ENCODE measurements around the gene PFDN4.
"Not testable (repeated sequence)": the region's sequence is repeated elsewhere in the genome, so short reads cannot be mapped to it uniquely, and the experiment has no call there.

The PFDN4 gene

DNA sequence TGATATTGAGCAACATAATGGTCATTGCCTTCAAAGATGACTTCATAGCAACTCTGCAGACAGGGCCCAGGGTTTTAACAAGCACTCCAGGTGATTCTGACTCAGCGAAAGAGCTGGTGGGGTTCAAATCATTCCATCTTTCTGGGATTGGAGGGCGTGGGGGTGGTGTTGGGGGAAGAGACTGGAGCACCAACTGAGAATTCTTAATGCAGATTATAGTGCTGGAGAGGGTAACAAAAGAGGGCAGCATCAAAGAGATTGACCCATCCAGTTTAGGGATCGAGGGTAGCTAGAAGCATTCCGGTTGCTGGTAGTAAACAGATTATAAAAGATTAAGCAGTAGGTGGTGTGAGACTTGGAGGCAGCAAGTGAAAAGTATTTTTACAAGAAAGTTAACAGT, 15.9 kb downstream of the PFDN4 start:
- no peak for DNase-seq (ENCODE audit: low read depth)

DNA sequence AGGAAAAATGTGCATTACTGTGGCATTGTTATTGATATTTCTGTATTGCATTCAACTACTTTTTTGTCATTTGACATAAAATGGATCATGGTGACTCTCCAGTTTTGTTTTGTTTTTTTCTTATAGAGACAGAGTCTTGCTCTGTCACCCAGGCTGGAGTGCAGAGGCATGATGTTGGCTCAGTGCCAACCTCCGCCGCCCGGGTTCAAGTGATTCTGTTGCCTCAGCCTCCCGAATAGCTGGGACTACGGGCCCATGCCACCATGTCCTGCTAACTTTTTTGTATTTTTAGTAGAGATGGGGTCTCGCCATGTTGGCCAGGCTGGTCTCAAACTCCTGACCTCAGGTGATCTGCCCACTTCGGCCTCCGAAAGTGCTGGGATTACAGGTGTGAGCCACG, 16.8 kb downstream of the PFDN4 start:
- DNase-seq (ENCODE audit: low read depth) = not testable (repeated sequence)

DNA sequence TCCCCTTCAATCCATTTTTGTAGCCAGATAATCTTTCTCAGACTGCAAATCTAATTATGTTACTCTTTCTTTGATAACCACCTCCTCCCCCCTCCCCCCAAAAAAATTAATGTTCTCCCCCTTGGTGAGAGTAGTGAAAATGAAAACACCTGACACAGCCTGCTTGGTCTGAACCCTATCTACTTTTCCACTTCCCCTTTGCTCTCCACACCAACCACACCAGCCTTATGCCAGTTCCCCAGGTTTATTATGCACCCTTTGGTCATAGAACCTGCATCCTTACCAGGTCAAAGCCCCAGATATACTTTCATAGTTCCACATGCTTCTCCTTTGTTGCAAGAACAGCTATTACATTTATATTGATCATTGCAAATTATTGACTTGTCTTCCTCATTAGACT, 19.4 kb downstream of the PFDN4 start:
- DNase-seq (ENCODE audit: low read depth) = no peak

GRCh38 chr20:54227751-54228150, 19.9 kb downstream of the PFDN4 start:
- DNase-seq (ENCODE audit: low read depth) = no peak

DNA sequence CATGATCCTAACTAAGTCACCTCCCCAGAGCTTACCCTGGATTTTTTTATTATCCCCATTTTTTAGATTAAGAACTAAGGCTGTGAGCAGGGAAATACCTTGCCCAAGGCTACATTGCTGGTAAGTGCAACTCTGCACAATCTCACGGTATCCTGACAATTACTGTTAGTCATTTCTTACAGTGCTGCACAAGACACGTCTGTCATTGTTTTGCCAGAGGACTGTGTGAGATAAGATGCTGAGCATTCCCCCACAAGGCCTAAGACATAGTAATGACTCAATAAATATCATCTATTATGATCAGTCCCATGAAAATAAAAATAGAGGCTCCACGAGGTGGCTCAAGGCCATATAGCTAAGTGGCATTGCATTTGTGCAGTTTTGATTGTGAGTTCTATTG, 21.0 kb downstream of the PFDN4 start:
- no peak for DNase-seq (ENCODE audit: low read depth)

DNA sequence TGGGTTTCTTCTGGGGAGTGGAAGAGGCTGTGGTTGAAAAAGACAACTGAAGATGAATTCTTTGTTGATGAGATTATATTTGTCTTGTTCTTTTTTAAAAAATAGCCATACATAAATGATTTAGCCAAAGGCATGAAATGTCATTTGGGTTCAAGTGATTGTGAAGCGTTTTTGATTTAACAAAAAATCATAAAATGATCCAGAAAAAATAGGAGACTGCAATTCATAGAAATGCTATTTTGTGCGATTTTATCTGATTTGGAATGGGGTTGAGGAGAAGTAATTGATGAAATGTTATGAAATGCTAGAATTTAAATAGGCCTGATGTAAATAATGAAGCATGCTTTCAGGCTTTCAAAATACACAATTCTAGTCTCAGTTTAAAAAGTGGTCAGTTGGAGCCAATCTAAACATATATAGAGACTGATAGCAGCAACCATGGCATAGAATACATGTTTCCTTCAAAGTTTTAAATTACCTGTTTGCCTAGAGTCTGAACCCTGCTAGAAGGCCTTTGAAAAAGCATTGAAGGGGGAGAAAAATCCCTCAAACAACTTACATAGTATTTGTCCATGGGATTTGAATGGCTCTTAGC, 21.8 kb downstream of the PFDN4 start:
- no peak for DNase-seq (ENCODE audit: low read depth)

DNA sequence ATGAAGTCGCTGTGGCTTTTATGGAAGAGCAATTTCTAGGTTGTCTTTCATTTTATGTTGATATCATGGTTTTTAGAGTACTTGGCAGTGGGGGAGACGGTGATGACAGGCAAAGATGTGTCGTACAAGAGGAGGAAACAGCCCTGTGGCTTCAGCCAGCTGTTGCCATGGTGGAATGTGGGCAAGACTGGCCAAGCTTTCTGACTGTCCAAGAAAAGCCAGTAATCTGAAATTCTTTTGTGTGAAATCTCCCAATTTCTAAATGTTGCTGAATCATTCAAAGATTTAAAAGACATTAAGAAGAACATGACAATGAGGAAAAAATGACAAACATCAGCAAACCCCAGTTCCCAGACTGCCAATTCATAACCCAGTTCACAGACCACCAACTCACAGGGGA, 23.1 kb downstream of the PFDN4 start:
- DNase-seq (ENCODE audit: low read depth) = no peak

GRCh38 chr20:54234991-54235390, 27.1 kb downstream of the PFDN4 start:
- no peak for DNase-seq (ENCODE audit: low read depth)

DNA sequence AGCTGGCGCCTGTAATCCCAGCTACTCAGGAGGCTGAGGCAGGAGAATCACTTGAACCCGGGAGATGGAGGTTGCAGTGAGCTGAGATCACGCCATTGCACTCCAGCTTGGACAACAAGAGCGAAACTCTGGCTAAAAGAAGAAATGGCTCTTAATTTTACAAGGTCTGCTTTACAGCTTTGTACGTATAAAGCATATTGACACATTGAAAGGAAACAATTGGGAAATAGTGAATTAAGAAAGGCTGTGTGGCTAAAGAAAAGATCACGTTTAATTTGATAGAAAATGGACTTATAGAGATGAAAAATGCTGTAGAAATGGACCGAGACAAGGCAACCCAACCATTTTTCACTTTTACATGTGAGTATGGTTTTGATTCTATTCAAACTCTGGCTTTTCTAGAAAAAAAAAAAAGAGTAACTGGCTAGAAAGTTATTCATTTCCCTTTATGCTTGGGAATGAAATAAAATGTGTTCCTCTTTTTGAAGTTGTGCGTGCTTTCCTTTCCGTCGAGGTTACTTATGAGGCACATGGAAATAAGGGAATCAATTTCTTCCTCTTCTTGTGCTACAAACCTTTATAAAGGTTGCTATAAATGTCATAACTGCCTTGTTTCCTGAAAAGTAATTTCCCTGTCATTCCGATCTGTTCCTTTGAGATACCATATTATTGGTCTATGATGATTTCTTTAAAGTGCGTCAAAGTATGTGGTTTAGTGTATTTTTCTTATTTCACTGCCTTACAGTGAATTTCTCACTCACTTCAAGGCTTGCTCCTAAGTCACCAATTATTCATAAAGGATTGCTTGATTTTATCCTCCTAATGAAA, 29.4 kb downstream of the PFDN4 start:
- no peak for DNase-seq (ENCODE audit: low read depth)

DNA sequence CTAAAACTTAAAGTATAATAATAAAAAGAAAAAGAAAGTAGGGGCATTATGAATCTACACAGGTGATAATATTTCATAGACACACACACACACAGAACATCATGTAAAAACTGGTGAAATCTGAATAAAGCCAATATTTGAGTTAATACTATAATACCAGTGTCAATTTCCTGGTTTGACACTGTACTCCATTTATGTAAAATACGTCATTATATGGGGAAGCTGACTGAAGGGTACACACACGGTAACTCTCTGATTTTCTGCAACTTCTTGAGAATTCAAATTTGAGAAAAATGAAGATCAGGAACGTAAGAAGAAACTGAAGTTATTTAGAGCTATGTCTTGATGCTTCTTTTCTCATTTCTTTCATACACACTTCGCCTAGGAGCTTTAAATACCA, 36.2 kb downstream of the PFDN4 start:
- no peak for DNase-seq (ENCODE audit: low read depth)

- DNase-seq (ENCODE audit: low read depth) = not testable (repeated sequence)
Measured at GRCh38 chr20:54248705-54249104, 40.8 kb downstream of the PFDN4 start.

DNA sequence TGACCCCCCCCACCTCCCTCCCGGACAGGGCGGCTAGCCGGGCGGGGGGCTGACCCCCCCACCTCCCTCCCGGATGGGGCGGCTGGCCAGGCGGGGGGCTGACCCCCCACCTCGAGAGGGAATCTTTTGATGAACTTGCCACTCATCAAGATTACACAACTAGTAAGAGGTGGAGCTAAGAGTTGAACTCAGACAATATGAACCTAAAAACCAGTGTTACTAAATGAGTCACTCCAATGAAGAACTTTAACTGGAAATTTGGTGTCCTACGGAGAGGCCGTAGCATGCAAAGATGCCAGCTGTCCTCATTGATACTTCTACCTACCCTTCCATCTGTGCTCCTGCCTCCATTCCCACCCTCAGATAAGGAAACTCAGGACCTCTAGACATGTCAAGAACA, 42.8 kb downstream of the PFDN4 start:
- no peak for DNase-seq (ENCODE audit: low read depth)

DNA sequence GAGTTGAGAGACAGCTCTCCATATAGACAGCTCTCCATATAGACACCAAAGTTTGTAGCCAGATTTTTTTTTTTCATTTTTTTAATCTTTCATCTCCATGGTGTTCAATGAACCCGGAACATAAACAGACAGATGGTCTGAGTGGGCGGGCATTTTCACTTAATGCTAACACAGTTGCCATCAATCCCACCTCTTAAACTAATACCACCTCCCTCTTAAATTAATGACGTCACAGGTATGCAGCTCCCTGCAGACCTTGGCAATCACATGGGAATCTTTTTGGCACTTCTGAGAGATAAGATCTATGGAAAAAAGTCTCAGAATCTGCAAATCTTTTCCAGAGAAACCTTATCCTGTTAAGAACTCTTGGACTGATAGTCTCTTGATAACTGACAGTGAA, 43.2 kb downstream of the PFDN4 start:
- no peak for DNase-seq (ENCODE audit: low read depth)

DNA sequence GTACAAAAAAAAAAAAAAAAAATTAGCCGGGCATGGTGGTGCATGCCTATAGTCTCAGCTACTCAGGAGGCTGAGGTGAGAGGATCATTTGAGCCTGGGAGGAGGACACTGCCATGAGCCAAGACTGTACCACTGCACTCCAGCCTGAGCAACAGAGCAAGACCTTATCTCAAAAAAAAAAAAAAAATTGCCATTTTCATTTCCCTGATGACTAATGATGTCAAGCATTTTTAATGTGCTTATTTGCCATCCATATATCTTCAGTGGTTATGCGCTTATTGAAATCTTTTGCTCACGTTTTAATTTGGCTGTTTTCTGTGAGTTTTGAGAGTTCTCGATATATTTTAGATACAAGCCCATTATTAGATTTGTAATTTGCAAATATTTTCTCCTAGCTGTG, 46.7 kb downstream of the PFDN4 start:
- no peak for DNase-seq (ENCODE audit: low read depth)

GRCh38 chr20:54255157-54255556, 47.3 kb downstream of the PFDN4 start:
- DNase-seq (ENCODE audit: low read depth) = no peak

GRCh38 chr20:54256202-54256601, 48.3 kb downstream of the PFDN4 start:
- no peak for DNase-seq (ENCODE audit: low read depth)

DNA sequence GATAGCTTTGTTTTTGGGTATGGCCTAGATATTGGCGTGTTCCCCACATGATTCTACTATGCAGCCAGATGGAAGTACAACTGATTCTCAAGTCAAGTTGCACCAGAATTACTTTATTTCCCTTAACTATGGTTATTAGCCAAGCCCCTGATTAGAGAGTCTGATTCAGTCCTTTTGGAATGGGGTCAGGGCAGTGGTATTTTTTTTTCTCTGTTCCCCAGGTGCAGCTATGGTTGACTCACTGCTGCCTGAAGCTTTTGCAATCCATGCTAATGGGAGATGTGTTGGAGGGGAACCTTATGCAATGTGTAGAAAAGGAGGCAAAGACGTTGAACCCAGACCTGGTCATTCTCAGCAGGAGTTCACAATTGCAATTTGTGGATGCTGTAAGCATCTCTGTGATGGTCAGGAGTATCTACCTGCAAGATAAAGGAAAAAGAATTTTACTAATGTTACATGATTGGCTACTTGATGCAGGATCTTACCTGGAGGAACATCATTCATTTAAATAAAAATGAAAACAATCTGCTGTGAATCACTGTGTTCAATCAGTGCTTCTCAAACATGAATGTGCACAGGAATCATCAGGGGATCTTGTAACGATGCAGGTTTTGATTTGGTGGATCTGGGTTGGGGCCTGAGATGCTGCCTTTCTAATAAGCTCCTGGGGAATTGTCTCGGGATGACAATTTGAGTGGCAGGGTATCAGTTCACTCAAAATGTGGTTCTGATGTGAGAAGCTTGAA, 49.4 kb downstream of the PFDN4 start:
- no peak for DNase-seq (ENCODE audit: low read depth)

DNA sequence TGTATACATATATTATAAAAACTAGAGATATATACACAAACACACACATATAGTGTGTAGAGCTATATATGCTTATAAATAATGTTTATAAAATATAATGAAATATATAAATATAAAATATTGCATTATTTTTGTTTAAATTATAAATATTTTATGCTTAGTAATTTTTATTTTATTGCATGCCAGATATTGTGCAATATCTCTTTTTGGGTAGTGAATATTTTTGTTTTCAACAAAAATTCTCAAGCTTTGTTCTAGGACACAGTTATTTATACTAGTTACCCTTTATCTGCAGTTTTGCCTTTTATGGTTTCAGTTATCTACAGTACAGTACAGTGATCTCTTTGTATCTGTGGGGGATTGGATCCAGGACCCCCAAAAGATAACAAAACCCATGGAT, 52.2 kb downstream of the PFDN4 start:
- DNase-seq (ENCODE audit: low read depth) = no peak

DNA sequence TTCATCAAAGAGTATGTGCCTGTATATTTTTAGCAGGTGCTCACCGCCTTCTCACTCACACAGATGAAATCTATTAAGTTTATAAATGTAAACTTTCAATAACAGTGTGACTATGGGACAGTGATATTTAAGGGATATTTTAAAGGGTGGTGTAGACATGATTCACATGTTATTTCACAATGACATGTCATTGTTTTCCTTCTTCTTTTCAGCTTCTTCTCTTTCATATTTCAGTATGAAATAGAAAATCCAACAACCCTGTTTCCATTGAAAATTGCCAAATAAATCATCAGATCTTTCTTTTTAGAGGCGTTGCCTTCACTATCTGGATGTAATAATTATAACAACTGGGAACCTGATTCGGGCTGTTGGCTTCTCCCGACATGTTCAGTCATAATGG, 54.8 kb downstream of the PFDN4 start:
- DNase-seq (ENCODE audit: low read depth) = no peak

DNA sequence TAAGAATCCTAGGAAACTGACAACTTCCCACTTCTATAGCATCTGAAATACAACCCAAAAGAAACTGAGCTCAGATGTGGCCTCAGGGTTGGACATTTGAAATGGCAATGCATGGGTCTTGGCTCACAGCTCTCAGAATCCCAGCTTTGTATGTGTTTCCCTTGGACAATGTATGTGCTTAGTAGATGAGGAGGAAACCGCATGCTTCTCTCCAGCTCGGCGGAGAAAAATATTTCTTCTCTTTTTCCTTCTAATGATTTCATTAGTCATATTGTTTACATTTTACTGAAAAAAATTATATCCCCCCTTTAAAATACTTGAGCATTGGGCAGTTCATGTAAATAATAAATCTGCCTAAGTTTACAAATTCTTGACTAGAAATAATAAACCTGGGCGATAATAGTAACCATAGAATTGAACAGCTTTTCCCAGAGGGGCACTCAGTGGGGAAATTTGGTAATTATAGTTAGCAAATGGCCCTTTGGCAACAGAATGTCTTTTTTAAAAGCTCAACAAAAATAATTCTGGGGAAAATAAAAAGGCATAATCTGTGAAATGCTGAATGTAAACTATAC, 55.3 kb downstream of the PFDN4 start:
- no peak for DNase-seq (ENCODE audit: low read depth)

DNA sequence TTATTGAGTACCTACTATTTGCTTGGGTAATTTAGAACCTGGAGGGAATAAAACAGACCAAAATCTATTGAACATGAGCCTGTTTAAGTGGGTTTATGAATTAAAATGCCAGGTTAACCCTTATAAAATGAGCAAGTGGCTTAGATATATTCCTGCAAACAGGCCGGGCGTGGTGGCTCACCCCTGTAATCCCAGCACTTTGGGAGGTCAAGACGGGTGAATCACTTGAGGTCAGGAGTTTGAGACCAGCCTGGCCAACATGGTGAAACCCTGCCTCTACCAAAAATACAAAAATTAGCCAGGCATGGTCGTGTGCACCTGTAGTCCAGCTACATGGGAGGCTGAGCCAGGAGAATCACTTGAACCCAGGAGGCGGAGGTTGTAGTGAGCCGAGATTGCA, 57.9 kb downstream of the PFDN4 start:
- not testable (repeated sequence) for DNase-seq (ENCODE audit: low read depth)

DNA sequence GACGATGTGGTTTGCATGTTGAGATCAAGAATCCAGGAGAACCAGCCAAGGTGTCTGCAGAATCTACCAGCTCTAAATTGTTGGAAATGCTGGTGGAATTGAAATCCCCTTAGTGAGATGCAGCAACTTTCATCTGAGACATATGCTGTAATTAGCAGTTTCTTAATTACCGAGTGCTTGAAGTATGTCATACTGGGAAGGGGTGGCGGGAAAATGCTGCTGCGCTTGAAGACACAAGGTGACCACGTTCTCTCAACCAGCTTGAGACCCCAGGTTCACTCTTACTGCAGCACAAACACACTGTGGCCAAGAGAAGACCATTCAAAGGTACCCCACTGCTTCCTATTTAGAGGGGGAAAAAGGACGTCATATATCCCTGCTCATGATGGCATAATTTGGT, 59.0 kb downstream of the PFDN4 start:
- no peak for DNase-seq (ENCODE audit: low read depth)

DNA sequence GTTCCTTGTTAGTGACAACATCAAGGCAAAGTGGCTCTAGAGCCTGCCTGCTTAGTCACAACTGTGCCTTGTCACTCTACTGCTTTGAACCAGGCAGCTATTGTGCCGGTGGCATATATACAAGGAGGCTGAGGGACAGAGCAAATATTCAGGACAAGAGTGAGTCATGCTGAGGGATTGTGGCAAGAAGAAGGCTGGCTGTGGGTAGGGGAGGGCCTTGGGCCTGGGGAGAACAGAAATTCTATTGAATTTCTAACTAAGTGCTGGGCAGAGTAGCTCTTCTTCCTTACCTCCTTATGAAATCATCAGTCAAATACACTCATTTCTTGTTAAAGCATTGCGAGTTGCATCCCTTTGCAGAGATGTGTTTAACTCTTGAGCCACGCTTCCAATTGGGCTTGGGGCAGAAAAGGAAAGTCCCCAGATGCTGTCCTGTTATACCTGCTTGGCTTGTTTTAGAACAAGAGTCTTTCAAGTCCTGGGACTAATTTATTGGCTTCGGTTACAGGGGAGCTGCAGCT, 59.7 kb downstream of the PFDN4 start:
- no peak for DNase-seq (ENCODE audit: low read depth)
